HepG2 (cell line): ENCODE data around the gene SPAG9.

Experiments
- KLF13 ChIP-seq: sonication (generic); formaldehyde crosslinking; IDR thresholded peaks from 2 replicates; pipeline ENCODE4 v1.4.0; 2020; ENCODE audit warnings: mild to moderate bottlenecking, missing genetic modification reagents
- MXI1 ChIP-seq: IDR thresholded peaks from 3 replicates; pipeline ENCODE4 v1.6.1; 2012; ENCODE audit warnings: low read depth, low read length, inconsistent platforms, borderline replicate concordance
- NR2C2 ChIP-seq: sonication (generic); formaldehyde crosslinking; IDR thresholded peaks from 2 replicates; pipeline ENCODE4 v1.4.0; 2020; ENCODE audit warnings: missing genetic modification reagents, mild to moderate bottlenecking, moderate library complexity, borderline replicate concordance
- SIN3A ChIP-seq: IDR thresholded peaks from 2 replicates; pipeline ENCODE4 v1.6.1; 2011; ENCODE audit warnings: low read depth, mild to moderate bottlenecking, control low read depth, low read length, borderline replicate concordance
- SMC3 ChIP-seq: IDR thresholded peaks from 2 replicates; pipeline ENCODE4 v1.6.1; 2011; ENCODE audit warnings: low read length, improper control_type of control experiment
- ZFP36L2 ChIP-seq: sonication (generic); formaldehyde crosslinking; IDR thresholded peaks from 2 replicates; pipeline ENCODE4 v1.4.0; 2020; ENCODE audit warnings: missing genetic modification reagents
- ZNF549 ChIP-seq: sonication (generic); formaldehyde crosslinking; IDR thresholded peaks from 2 replicates; pipeline ENCODE4 v1.5.0; 2020; ENCODE audit warnings: missing genetic modification reagents
- TF ChIP-seq, protein P1 (sequence below): sonication (generic); formaldehyde crosslinking; IDR thresholded peaks from 2 replicates; pipeline ENCODE4 v1.4.0; 2020; ENCODE audit warnings: low read depth, mild to moderate bottlenecking, missing genetic modification reagents

DNA sequence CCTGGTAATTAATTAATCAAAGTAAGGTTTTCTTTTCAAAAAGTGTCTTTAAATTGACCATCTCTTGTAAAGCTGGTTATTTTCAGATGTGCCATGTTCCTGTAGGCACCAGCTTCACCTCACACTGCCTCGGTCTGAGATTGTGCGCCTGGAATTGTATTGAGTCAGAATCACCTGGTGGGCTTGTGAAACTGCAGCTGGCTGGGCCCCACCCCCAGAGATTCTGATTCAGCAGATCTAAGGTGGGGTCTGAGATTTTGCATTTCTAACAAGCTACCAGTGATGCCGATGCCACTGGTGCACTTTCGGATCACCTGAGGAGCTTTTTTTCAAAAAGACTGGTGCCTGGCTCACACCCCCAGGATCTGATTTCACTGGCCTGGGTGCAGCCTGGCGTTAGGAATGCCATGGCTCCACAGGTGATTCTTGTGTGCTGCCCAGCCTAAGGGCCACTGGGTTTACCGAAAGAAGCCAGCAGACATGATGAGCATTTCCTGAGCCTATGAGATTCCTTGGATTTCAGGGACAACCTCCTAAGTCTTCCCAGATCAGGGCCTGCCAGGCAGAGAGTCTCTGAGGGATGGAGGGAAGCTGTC is 195.3 kb downstream of the SPAG9 start:
- TF ChIP-seq NR2C2 = no peak
- TF ChIP-seq SMC3 = no peak
- TF ChIP-seq ZNF549 (CRISPR knock-in tag) = no peak
- no peak for TF ChIP-seq MXI1
- no peak for TF ChIP-seq KLF13 (CRISPR knock-in tag)
- no peak for TF ChIP-seq SIN3A
- TF ChIP-seq, protein P1, sequence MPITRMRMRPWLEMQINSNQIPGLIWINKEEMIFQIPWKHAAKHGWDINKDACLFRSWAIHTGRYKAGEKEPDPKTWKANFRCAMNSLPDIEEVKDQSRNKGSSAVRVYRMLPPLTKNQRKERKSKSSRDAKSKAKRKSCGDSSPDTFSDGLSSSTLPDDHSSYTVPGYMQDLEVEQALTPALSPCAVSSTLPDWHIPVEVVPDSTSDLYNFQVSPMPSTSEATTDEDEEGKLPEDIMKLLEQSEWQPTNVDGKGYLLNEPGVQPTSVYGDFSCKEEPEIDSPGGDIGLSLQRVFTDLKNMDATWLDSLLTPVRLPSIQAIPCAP (CRISPR knock-in tag) = no peak
- no peak for TF ChIP-seq ZFP36L2 (CRISPR knock-in tag)
